Measurements from ENCODE around the gene LIM2. TPM values are rescaled to one million over a fixed set of nuclear protein-coding genes. Genes with fewer than 3 reads are reported as not detected.

The LIM2 gene
- total and polyA plus RNA-seq, 9 of the 15 experiments (the other 6 are each of a cell fraction or from before 2014, with no cell fraction given) = 0.07 to 0.45 (median 0.18) TPM; not detected in 4

DNA sequence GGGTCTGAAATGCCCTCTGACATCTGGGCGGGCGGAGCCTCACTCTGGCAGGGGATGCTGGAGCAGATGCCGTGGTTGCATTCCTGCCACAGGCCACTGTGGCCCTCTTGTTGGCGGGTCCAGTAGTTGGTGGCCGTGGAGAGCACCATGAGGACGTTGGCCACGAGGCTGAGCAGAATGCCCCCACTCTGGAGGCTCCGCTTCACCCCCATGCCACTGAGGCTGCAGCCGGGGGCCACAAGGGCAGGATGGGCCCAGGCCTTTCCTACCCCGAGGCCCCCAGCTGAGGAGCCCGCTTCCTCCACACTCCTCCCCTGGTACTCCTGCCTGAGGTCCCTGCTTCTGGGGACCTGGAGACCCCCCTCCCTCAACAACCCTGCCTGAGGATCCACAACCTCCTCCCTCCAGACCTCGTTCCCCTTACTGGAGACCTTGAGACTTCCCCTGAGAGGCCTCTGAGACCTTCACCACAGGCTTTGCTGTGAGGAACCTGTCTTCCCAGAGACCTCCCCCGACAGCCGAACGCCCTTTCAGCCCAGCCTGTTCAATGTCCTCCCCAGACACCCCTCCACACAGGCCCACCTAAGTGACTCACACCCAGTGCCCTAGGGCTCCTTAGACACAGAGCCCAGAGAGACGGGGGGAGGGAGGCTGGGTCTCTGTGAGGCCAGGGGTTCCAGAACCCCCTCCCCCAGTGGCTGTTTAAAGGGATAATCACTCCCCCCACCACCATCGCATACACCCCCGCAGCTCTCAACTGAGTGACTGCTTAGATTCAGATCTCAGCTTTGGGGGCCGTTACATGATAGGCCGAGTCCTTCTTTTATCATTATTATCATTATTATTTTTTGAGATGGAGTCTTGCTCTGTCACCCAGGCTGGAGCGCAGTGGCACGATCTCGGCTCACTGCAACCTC is 19.1 kb downstream of the LIM2 start, which contains the start of gene CLDND2 (continued):
- TF ChIP-seq RAD21 (CRISPR knock-in tag; conservative IDR thresholded peaks at IDR 0.05 in 1 of 2, IDR thresholded peaks at IDR 0.05 in 1 of 2) = no peak
- TF ChIP-seq EHMT2 (IDR thresholded peaks at IDR 0.05) = no peak
- 0 out of 2 replicates have a peak, but pooled peaks have one; percentile 39 for TF ChIP-seq SMARCE1 (IDR thresholded peaks at IDR 0.05)
- no peak for TF ChIP-seq TCF7L2 (IDR thresholded peaks at IDR 0.05; ENCODE audit: low read depth, low read length)
- no peak; the same call in 1 of the 2 replicates for TF ChIP-seq MYC (IDR thresholded peaks at IDR 0.05; ENCODE audit: low read depth, low read length)
- 0 out of 2 replicates have a peak, but pooled peaks have one; percentile 8 for TF ChIP-seq MYC (CRISPR knock-in tag; IDR thresholded peaks at IDR 0.05; ENCODE audit: borderline replicate concordance, low read depth)
- no peak for TF ChIP-seq HDAC6 (IDR thresholded peaks at IDR 0.05; ENCODE audit: low read depth, low read length)
- TF ChIP-seq ZFX (CRISPR knock-in tag; IDR thresholded peaks at IDR 0.05) = peak; percentile 46; the same call in 1 of the 2 replicates
- no peak for TF ChIP-seq ZNF586 (CRISPR knock-in tag; conservative IDR thresholded peaks at IDR 0.05)
- no peak for TF ChIP-seq SMARCA5 (IDR thresholded peaks at IDR 0.05)
- no peak for TF ChIP-seq MXI1 (IDR thresholded peaks at IDR 0.05; ENCODE audit: low read depth, low read length)
- no peak for TF ChIP-seq CHAMP1 (IDR thresholded peaks at IDR 0.05)
- TF ChIP-seq PATZ1 (CRISPR knock-in tag; IDR thresholded peaks at IDR 0.05; ENCODE audit: borderline replicate concordance) = no peak
- TF ChIP-seq HOXB6 (CRISPR knock-in tag; IDR thresholded peaks at IDR 0.05; ENCODE audit: borderline replicate concordance) = no peak
- TF ChIP-seq, protein P1, sequence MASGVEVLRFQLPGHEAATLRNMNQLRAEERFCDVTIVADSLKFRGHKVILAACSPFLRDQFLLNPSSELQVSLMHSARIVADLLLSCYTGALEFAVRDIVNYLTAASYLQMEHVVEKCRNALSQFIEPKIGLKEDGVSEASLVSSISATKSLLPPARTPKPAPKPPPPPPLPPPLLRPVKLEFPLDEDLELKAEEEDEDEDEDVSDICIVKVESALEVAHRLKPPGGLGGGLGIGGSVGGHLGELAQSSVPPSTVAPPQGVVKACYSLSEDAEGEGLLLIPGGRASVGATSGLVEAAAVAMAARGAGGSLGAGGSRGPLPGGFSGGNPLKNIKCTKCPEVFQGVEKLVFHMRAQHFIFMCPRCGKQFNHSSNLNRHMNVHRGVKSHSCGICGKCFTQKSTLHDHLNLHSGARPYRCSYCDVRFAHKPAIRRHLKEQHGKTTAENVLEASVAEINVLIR (CRISPR knock-in tag; IDR thresholded peaks at IDR 0.05) = no peak
- TF ChIP-seq ZNF263 (CRISPR knock-in tag; IDR thresholded peaks at IDR 0.05; ENCODE audit: borderline replicate concordance) = no peak; the same call in 1 of the 2 replicates
- TF ChIP-seq VEZF1 (CRISPR knock-in tag; IDR thresholded peaks at IDR 0.05) = peak; percentile 51; the same call in 1 of the 2 replicates
- peak; percentile 30; the same call in 1 of the 2 replicates for TF ChIP-seq ZBTB17 (CRISPR knock-in tag; IDR thresholded peaks at IDR 0.05)
- TF ChIP-seq SNRNP70 (optimal IDR thresholded peaks at IDR 0.05; ENCODE audit: low read depth, low read length) = no peak
- no peak for TF ChIP-seq NFE2L1 (tag; IDR thresholded peaks at IDR 0.05; ENCODE audit: borderline replicate concordance, low read depth)
